ENCODE data around the gene SEMA6A.
A peak's percentile ranks its signal among the peaks of the same experiment; 100 is the strongest.

Gene SEMA6A

GRCh38 chr5:116579144-116579543 is 4.5 kb upstream of the SEMA6A start:
- no peak for DNase-seq (ENCODE audit: low read depth, low spot score)
- ChIA-PET CTCF (no interaction called here), POLR2A (no interaction called here)
- TF ChIP-seq CTCF (IDR thresholded peaks at IDR 0.05; ENCODE audit: insufficient read depth, low read length, missing control alignments) = no peak
- no peak overlapping the region for H3K4me3 ChIP-seq (ENCODE audit: low read depth, low read length)

- ChIA-PET POLR2A (no interaction called here), CTCF (no interaction called here)
- TF ChIP-seq CTCF (IDR thresholded peaks at IDR 0.05; ENCODE audit: insufficient read depth, low read length, missing control alignments) = no peak
- no peak for DNase-seq (ENCODE audit: low read depth, low spot score)
- no peak overlapping the region for H3K4me3 ChIP-seq (ENCODE audit: low read depth, low read length)
These were observed 4.1 kb upstream of the SEMA6A start for GRCh38 chr5:116578676-116579075.

- DNase-seq (ENCODE audit: low read depth, low spot score) = no peak
- no peak for TF ChIP-seq CTCF (IDR thresholded peaks at IDR 0.05; ENCODE audit: insufficient read depth, low read length, missing control alignments)
- ChIA-PET CTCF (no interaction called here), POLR2A (no interaction called here)
- no peak overlapping the region for H3K4me3 ChIP-seq (ENCODE audit: low read depth, low read length)
These were observed 2.6 kb upstream of the SEMA6A start for GRCh38 chr5:116577064-116577788.

- peak overlapping the region; percentile 28 for H3K4me3 ChIP-seq (ENCODE audit: low read depth, low read length)
- POLR2A ChIA-PET = no interaction called here
- CTCF ChIA-PET = interaction anchor here (1.3 kb wide), 1 partner anchor 10 kb away, joined by 3 read pairs; no protein-coding TSS in a partner anchor
- TF ChIP-seq CTCF (IDR thresholded peaks at IDR 0.05; ENCODE audit: insufficient read depth, low read length, missing control alignments) = peak; percentile 74
- DNase-seq (ENCODE audit: low read depth, low spot score) = no peak
These were observed 1.6 kb upstream of the SEMA6A start for GRCh38 chr5:116576053-116576713.

- ChIA-PET CTCF (interaction anchor here (1.1 to 1.3 kb wide), 2 partner anchors 9 to 29 kb away, joined by 3 to 4 read pairs; no protein-coding TSS in a partner anchor), POLR2A (no interaction called here)
- no peak for TF ChIP-seq CTCF (IDR thresholded peaks at IDR 0.05; ENCODE audit: insufficient read depth, low read length, missing control alignments)
- no peak for DNase-seq (ENCODE audit: low read depth, low spot score)
- H3K4me3 ChIP-seq (ENCODE audit: low read depth, low read length) = 0 out of 2 replicates have a peak overlapping the region, but pooled peaks have one; percentile 3
These were observed 866 bp upstream of the SEMA6A start for GRCh38 chr5:116575326-116576052.

Data from AG04449 (cell line).